Measurements from ENCODE around the gene SKIC3. TPM values are rescaled to one million over a fixed set of nuclear protein-coding genes. Genes with fewer than 3 reads are reported as not detected.

The SKIC3 gene
- 37.7 TPM for total RNA-seq

- DNase-seq (ENCODE audit: low read depth in 2 of 3, low spot score in 2 of 3): peak; percentile 94 to 99 (median 99)
These were observed at the start of gene SKIC3, which contains the start of gene ARSK for GRCh38 chr5:95554647-95555548. Gene SKIC3 (minus strand): TSS chr5:95554977. CDS start chr5:95547150, 7,827 bp downstream. Gene ARSK (plus strand): TSS chr5:95555101. CDS start chr5:95555279, 178 bp downstream.

- no peak for DNase-seq (ENCODE audit: low read depth in 2 of 3, low spot score in 2 of 3)
These were observed 45.8 kb upstream of the SKIC3 start for GRCh38 chr5:95600557-95600956.

- DNase-seq (ENCODE audit: low read depth in 2 of 3, low spot score in 2 of 3): no peak
These were observed 44.5 kb upstream of the SKIC3 start for GRCh38 chr5:95599252-95599651.

GRCh38 chr5:95595289-95595931 is 40.6 kb upstream of the SKIC3 start:
- no peak for DNase-seq (ENCODE audit: low read depth in 2 of 3, low spot score in 2 of 3)

- DNase-seq (ENCODE audit: low read depth in 2 of 3, low spot score in 2 of 3): no peak
These were observed 36.7 kb upstream of the SKIC3 start for GRCh38 chr5:95591490-95591901.

GRCh38 chr5:95590880-95591279 is 36.1 kb upstream of the SKIC3 start:
- DNase-seq (ENCODE audit: low read depth in 2 of 3, low spot score in 2 of 3): no peak

GRCh38 chr5:95583992-95584391 is 29.2 kb upstream of the SKIC3 start:
- DNase-seq (ENCODE audit: low read depth in 2 of 3, low spot score in 2 of 3): no peak

- no peak for DNase-seq (ENCODE audit: low read depth in 2 of 3, low spot score in 2 of 3)
These were observed 26.8 kb upstream of the SKIC3 start for GRCh38 chr5:95581576-95581975.

- no peak for DNase-seq (ENCODE audit: low read depth in 2 of 3, low spot score in 2 of 3)
These were observed 17.2 kb upstream of the SKIC3 start for GRCh38 chr5:95572016-95572415.

- DNase-seq (ENCODE audit: low read depth in 2 of 3, low spot score in 2 of 3): no peak
These were observed 10.6 kb upstream of the SKIC3 start for GRCh38 chr5:95565280-95565920.

- no peak for DNase-seq (ENCODE audit: low read depth in 2 of 3, low spot score in 2 of 3)
These were observed 9.7 kb upstream of the SKIC3 start for GRCh38 chr5:95564450-95564849.

GRCh38 chr5:95563367-95563766 is 8.6 kb upstream of the SKIC3 start:
- no peak for DNase-seq (ENCODE audit: low read depth in 2 of 3, low spot score in 2 of 3)

GRCh38 chr5:95562282-95562681 is 7.5 kb upstream of the SKIC3 start:
- DNase-seq (ENCODE audit: low read depth in 2 of 3, low spot score in 2 of 3): no peak

GRCh38 chr5:95557841-95558240 is 3.1 kb upstream of the SKIC3 start:
- DNase-seq (ENCODE audit: low read depth in 2 of 3, low spot score in 2 of 3): no peak

- DNase-seq (ENCODE audit: low read depth in 2 of 3, low spot score in 2 of 3): no peak
These were observed 776 bp upstream of the SKIC3 start for GRCh38 chr5:95555553-95555952.

GRCh38 chr5:95554331-95554646 is 488 bp downstream of the SKIC3 start:
- no peak for DNase-seq (ENCODE audit: low read depth in 2 of 3, low spot score in 2 of 3)

- no peak for DNase-seq (ENCODE audit: low read depth in 2 of 3, low spot score in 2 of 3)
These were observed 5.7 kb downstream of the SKIC3 start for GRCh38 chr5:95549030-95549429.

- peak in 1 of 3 donors; percentile 5 for DNase-seq (ENCODE audit: low read depth in 2 of 3, low spot score in 2 of 3)
These were observed 11.6 kb downstream of the SKIC3 start for GRCh38 chr5:95543017-95543705.

GRCh38 chr5:95537501-95537900 is 17.3 kb downstream of the SKIC3 start:
- no peak for DNase-seq (ENCODE audit: low read depth in 2 of 3, low spot score in 2 of 3)

GRCh38 chr5:95533761-95534160 is 21.0 kb downstream of the SKIC3 start:
- no peak for DNase-seq (ENCODE audit: low read depth in 2 of 3, low spot score in 2 of 3)

GRCh38 chr5:95533106-95533505 is 21.7 kb downstream of the SKIC3 start:
- DNase-seq (ENCODE audit: low read depth in 2 of 3, low spot score in 2 of 3): no peak

All from hematopoietic multipotent progenitor cell (in vitro differentiated cells).